Fibroblast of the aortic adventitia (primary cell): ENCODE data around the gene FAM124B. TPM values are rescaled to one million over a fixed set of nuclear protein-coding genes. Genes with fewer than 3 reads are reported as not detected.

Experiments
- DNase-seq: peaks from one replicate; pipeline ENCODE4 v3.0.0-alpha.2; 2010; ENCODE audit warnings: low read depth
- H3K4me3 ChIP-seq: 2 replicates; pipeline ENCODE4 v1.5.1; 2011; ENCODE audit warnings: low read depth, mild to moderate bottlenecking, control low read depth, low read length, moderate library complexity
- total RNA-seq: library from RNA; depleted of rRNA; stranded (reverse); fragments of >200 nt; gene quantifications from 2 replicates; pipeline ENCODE4 v1.2.3, GENCODE V29; 2012; ENCODE audit warnings: low replicate concordance
- TF ChIP-seq, protein P1 (sequence below): IDR thresholded peaks from 2 replicates; pipeline ENCODE4 v1.5.1; 2011; ENCODE audit warnings: mild to moderate bottlenecking, low read length, control low read depth, inconsistent platforms; ENCODE audit not compliant: insufficient read depth

Gene FAM124B
- total RNA-seq, 1 donor: under 0.01 TPM

DNA sequence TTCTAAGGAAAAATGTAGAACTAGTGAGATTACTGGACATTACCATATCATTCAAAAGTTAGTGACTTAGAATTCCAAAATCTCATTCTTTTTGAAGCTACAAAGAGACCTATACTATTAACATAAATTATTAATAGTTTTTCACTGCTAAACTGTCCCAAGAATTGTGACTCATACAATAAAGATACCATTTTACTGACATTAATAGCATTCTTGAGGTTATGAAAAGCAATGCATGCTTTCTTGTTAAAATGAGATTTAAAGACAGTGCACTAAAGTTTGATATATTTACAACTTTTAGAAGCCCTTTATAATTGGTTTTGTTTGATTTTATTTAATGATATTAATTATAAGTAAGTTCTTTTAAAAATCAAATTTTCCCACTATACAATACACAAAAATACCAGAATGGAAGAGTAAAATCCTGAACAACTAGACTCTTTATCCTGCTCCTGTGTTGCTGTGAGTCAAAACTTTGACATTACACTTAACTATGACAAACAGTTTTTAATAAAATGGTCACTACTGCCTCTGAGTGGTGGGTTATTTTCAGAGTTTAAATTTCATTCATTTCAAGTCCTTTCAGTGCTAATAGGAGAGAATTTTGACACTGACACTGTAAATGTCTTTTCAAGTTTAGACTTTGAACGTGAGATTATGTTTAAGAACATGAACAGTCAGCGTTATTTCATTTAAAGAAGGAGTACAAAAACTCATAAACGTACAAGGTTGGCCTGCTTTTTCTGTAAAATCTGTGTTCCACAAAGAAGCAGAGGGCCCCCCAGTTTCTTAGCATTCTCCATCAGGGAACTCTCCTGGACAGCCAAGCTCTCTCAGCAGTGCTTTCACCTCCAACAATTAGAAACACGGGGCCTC, 54.5 kb downstream of the FAM124B start:
- no peak overlapping the region for H3K4me3 ChIP-seq
- DNase-seq: peak; percentile 7
- TF ChIP-seq, protein P1, sequence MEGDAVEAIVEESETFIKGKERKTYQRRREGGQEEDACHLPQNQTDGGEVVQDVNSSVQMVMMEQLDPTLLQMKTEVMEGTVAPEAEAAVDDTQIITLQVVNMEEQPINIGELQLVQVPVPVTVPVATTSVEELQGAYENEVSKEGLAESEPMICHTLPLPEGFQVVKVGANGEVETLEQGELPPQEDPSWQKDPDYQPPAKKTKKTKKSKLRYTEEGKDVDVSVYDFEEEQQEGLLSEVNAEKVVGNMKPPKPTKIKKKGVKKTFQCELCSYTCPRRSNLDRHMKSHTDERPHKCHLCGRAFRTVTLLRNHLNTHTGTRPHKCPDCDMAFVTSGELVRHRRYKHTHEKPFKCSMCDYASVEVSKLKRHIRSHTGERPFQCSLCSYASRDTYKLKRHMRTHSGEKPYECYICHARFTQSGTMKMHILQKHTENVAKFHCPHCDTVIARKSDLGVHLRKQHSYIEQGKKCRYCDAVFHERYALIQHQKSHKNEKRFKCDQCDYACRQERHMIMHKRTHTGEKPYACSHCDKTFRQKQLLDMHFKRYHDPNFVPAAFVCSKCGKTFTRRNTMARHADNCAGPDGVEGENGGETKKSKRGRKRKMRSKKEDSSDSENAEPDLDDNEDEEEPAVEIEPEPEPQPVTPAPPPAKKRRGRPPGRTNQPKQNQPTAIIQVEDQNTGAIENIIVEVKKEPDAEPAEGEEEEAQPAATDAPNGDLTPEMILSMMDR: no peak

DNA sequence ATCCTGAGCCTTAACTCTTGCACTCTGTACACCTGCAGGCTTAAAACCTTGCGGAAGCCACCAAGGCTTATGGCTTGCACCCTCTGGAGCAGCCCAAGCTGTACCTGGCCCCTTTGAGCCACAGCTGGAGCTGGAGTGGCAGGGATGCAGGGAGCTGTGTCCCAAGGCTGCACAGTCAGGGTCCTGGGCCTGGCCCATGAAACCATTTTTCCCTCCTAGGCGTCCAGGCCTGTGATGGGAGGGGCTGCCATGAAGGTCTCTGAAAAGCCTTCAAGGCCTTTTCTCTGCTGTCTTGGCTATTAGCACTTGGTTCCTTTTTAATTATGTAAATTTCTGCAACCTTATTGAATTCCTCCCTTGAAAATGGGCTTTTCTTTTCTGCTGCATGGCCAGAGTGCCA, 56.4 kb downstream of the FAM124B start:
- no peak for DNase-seq
- no peak overlapping the region for H3K4me3 ChIP-seq
- TF ChIP-seq, protein P1: no peak

DNA sequence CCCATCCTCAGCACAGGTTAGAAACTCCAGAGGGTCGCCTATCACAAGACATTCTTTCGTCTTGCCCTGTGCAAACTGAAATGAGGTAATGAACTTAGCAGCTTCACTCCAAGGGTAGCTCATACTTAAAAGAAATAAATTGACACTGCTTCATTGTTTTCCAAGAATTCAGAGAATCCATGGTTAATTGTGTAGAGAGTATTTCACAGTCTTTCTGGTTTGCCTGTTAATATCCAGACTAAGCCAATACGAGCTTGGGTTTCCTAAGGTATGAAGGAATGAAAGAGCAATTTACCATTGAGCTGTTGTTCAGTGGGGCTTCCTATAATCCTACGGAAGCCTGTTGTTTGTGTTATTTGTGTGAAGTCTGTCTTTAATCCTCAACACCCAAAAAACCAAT, 58.7 kb downstream of the FAM124B start:
- TF ChIP-seq, protein P1: no peak
- DNase-seq: no peak
- H3K4me3 ChIP-seq: no peak overlapping the region

DNA sequence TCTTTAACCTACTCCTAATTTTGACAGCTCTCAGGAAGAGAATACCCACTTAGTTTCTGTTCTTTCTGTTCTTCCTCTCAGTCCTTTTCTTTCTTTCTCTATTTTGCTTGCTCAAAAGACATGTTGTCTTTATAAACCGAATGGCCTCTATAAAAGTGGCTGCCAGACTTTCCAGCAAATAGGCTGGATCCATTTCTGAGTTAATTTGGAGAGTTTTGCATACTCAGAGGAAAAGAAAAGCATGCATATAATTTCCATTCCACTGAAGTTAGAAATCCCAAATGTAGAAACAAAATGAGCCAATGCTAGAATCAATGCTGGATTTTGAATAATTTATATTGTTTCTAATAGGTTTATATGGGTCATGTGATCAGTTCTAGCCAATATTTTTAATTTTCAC, 65.9 kb downstream of the FAM124B start:
- no peak overlapping the region for H3K4me3 ChIP-seq
- TF ChIP-seq, protein P1: no peak
- no peak for DNase-seq

DNA sequence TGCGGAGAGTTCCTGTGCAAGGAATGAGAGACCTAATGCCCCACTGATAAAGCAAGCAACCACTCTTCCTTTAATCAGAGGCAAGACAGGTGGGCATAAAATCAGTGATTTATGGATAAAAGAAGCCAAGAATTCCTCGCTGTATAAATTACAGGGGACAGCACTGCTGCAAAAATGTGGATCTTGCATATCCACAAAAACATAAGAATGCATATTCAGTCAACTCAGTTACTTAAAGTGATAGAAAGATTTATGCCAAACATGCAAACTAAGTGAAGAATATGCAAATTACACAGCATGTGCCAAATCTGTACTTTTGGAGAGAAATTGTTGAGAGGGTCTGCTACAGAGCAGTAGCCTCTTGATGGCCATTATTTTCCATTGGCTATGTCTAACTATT, 67.2 kb downstream of the FAM124B start:
- H3K4me3 ChIP-seq: no peak overlapping the region
- TF ChIP-seq, protein P1: no peak
- DNase-seq: no peak

DNA sequence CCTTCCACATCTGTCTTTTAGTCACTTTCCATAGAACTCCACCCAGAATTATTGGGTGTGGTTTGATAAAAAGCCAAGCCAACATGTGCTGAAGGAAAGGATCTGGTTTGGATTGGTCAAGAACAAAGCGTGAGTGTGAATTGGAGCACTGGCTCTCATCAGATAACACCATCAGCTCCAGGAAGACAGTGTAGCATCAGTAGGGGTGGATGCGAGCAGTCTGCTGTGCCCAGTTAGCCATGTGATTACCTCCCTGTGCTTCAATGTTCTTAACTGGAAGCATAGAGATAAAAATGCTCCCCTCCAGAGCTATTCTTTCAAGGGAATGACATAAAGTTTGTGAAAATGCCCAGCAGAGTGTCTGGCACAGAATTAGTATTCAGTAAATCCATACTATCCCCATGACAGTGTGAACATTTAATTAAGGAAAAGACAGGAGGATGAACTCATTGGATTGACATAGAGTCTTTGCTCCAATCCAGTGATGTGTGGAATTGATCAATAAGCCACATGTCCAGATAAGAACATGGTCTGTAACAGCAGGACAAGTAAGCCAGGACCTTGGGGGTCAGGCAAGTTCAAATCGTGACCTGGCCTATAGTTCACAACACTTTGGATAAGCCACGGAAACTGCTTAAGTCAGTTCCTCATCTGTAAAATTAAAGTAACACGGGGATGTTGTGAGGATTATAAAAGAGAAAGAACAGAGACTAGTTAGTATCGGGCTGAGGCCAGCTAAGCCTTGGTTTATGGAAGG, 68.0 kb downstream of the FAM124B start:
- DNase-seq: peak; percentile 54
- no peak overlapping the region for H3K4me3 ChIP-seq
- TF ChIP-seq, protein P1: no peak
